Fibroblast of lung (primary cell): ENCODE measurements around the gene R3HDM4.

Experiments used
- CTCF ChIP-seq, 2 donors: IDR thresholded peaks in 1 of 2; conservative IDR thresholded peaks in 1 of 2; 1 replicate in 1 of 2; 2 replicates in 1 of 2; pipeline ENCODE4 v1.5.1; 2011 to 2012; ENCODE audit warnings: low read length in 2 of 2, control low read depth in 1 of 2, inconsistent platforms in 1 of 2, low read depth in 1 of 2, mild to moderate bottlenecking in 1 of 2
- EZH2 ChIP-seq: IDR thresholded peaks from 2 replicates; pipeline ENCODE4 v1.5.1; 2012; ENCODE audit warnings: low read length, control low read depth, mild to moderate bottlenecking; ENCODE audit errors: missing control alignments

DNA sequence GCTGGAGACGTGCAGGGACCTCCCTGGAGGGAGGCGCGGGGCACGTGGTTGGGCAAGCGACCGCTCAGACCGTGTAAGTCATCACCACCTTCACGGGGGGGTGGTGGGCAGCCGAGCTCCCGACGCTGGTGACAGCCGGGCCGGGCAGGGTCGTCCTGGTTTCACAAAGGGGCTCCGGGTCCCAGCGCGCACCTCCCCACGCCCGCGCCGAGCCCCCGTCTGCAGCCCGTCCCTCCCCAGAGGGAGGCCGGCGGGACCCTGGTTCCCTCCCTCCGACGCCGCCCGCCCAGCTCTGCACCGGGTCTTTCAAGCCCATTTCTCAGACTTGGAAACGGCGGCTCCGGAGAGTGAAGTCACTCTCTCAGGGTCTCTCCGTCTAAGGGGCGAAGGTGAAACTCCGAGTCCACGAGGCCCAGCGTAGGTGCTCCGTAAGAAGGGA lies 12.1 kb upstream of the R3HDM4 start:
- TF ChIP-seq CTCF (conservative IDR thresholded peaks at IDR 0.05 in 1 of 2, IDR thresholded peaks at IDR 0.05 in 1 of 2; ENCODE audit: low read depth in 1 of 2, low read length in 2 of 2): no peak
- TF ChIP-seq EZH2: no peak
